SK-N-MC (cell line): ENCODE results near the gene CYP17A1.
"Not testable (repeated sequence)": the region's sequence is repeated elsewhere in the genome, so short reads cannot be mapped to it uniquely, and the experiment has no call there.

ENCODE experiments used
- EZH2 ChIP-seq: fragments of 200-600 bp; sonication (generic); IDR thresholded peaks from one replicate; pipeline ENCODE4 v1.6.1; 2017; ENCODE audit warnings: antibody characterized with exemption
- FOXP2 ChIP-seq: optimal IDR thresholded peaks from 2 replicates; pipeline ENCODE3; 2011; ENCODE audit warnings: mild to moderate bottlenecking, moderate library complexity; ENCODE audit not compliant: insufficient read depth; ENCODE audit errors: extremely low read length, control extremely low read depth
- POLR2AphosphoS5 ChIP-seq: IDR thresholded peaks from 2 replicates; pipeline ENCODE4 v1.6.1; 2012; ENCODE audit warnings: mild to moderate bottlenecking, low read depth, low read length, borderline replicate concordance

DNA sequence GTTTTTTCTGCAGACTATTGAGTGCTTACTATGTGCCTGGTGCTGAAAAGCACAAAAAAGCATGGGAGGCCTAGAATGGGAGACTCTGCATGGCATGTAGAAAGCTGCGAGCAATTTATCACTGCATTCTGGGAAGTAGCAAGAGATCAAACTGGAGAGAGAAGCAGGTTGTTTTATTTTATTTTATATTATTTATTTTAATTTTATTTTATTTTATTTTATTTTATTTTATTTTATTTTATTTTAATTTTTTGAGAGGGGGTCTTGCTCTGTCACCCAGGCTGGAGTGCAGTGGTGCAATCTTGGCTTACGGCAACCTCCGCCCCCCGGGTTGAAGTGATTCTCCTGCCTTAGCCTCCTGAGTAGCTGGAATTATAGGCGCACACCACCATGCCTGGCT, 17.2 kb downstream of the CYP17A1 start:
- TF ChIP-seq EZH2, POLR2AphosphoS5, FOXP2: not testable (repeated sequence)
